ENCODE data around the gene RETN. TPM values are rescaled to one million over a fixed set of nuclear protein-coding genes. Genes with fewer than 3 reads are reported as not detected.

The RETN gene
- total RNA-seq, 1 experiment from 2014 or later = not detected

- CTCF ChIA-PET = no interaction called here
- Histone ChIP-seq H3K27ac (ENCODE audit: low read depth, low read length, poor library complexity, severe bottlenecking) (peak overlapping the region; percentile 67), H3K4me3 (ENCODE audit: low read depth, low read length, poor library complexity, severe bottlenecking) (peak overlapping the region; percentile 79)
Measured at GRCh38 chr19:7637374-7638256, 31.2 kb upstream of the RETN start.

GRCh38 chr19:7638802-7639465 lies 29.9 kb upstream of the RETN start:
- CTCF ChIA-PET = no interaction called here
- no peak for DNase-seq (ENCODE audit: low spot score)
- BruUV-seq (replicated peaks) = no TSS peak
- Histone ChIP-seq H3K9me3 (ENCODE audit: low read depth, low read length, poor library complexity, severe bottlenecking) (no peaks in the 10 kb centered on the region), H3K4me1 (ENCODE audit: insufficient read depth, low read length, poor library complexity, severe bottlenecking) (peaks cover 9% of the 10 kb centered on the region), H3K36me3 (ENCODE audit: insufficient read depth, low read length, poor library complexity, severe bottlenecking) (no peaks in the 10 kb centered on the region), H3K4me3 (ENCODE audit: low read depth, low read length, poor library complexity, severe bottlenecking) (no peak overlapping the region), H3K27me3 (replicated peaks; ENCODE audit: insufficient read depth, low read depth, low read length, poor library complexity) (no peaks in the 10 kb centered on the region), H3K27ac (ENCODE audit: low read depth, low read length, poor library complexity, severe bottlenecking) (no peak overlapping the region)
- POLR2A ChIA-PET (ENCODE audit: low non-redundant PET) = no interaction called here
- intact Hi-C loops (cut with micrococcal nuclease; ENCODE audit: unreplicated experiment) = no loop called here
- TF ChIP-seq, protein P1, sequence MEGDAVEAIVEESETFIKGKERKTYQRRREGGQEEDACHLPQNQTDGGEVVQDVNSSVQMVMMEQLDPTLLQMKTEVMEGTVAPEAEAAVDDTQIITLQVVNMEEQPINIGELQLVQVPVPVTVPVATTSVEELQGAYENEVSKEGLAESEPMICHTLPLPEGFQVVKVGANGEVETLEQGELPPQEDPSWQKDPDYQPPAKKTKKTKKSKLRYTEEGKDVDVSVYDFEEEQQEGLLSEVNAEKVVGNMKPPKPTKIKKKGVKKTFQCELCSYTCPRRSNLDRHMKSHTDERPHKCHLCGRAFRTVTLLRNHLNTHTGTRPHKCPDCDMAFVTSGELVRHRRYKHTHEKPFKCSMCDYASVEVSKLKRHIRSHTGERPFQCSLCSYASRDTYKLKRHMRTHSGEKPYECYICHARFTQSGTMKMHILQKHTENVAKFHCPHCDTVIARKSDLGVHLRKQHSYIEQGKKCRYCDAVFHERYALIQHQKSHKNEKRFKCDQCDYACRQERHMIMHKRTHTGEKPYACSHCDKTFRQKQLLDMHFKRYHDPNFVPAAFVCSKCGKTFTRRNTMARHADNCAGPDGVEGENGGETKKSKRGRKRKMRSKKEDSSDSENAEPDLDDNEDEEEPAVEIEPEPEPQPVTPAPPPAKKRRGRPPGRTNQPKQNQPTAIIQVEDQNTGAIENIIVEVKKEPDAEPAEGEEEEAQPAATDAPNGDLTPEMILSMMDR (conservative IDR thresholded peaks at IDR 0.05; ENCODE audit: low read depth, low read length) = no peak
- no peak for TF ChIP-seq EZH2 (IDR thresholded peaks at IDR 0.05; ENCODE audit: borderline replicate concordance, low read depth, low read length, poor library complexity, severe bottlenecking)

More at GRCh38 chr19:7637374-7638256, 31.2 kb upstream of the RETN start:
- POLR2A ChIA-PET (ENCODE audit: low non-redundant PET) = no interaction called here
- DNase-seq (ENCODE audit: low spot score) = no peak
- BruUV-seq (replicated peaks) = no TSS peak
- intact Hi-C loops (cut with micrococcal nuclease; ENCODE audit: unreplicated experiment) = no loop called here
- TF ChIP-seq, protein P1 (conservative IDR thresholded peaks at IDR 0.05; ENCODE audit: low read depth, low read length) = no peak
- TF ChIP-seq EZH2 (IDR thresholded peaks at IDR 0.05; ENCODE audit: borderline replicate concordance, low read depth, low read length, poor library complexity, severe bottlenecking) = no peak
- Histone ChIP-seq H3K4me1 (ENCODE audit: insufficient read depth, low read length, poor library complexity, severe bottlenecking) (peaks cover 9% of the 10 kb centered on the region), H3K27me3 (replicated peaks; ENCODE audit: insufficient read depth, low read depth, low read length, poor library complexity) (no peaks in the 10 kb centered on the region), H3K36me3 (ENCODE audit: insufficient read depth, low read length, poor library complexity, severe bottlenecking) (no peaks in the 10 kb centered on the region), H3K9me3 (ENCODE audit: low read depth, low read length, poor library complexity, severe bottlenecking) (no peaks in the 10 kb centered on the region)

- Histone ChIP-seq H3K9me3 (ENCODE audit: low read depth, low read length, poor library complexity, severe bottlenecking) (no peaks in the 10 kb centered on the region), H3K27ac (ENCODE audit: low read depth, low read length, poor library complexity, severe bottlenecking) (no peak overlapping the region), H3K4me1 (ENCODE audit: insufficient read depth, low read length, poor library complexity, severe bottlenecking) (peaks cover 9% of the 10 kb centered on the region), H3K36me3 (ENCODE audit: insufficient read depth, low read length, poor library complexity, severe bottlenecking) (no peaks in the 10 kb centered on the region), H3K4me3 (ENCODE audit: low read depth, low read length, poor library complexity, severe bottlenecking) (no peak overlapping the region), H3K27me3 (replicated peaks; ENCODE audit: insufficient read depth, low read depth, low read length, poor library complexity) (no peaks in the 10 kb centered on the region)
- ChIA-PET POLR2A (ENCODE audit: low non-redundant PET) (no interaction called here), CTCF (no interaction called here)
- intact Hi-C loops (cut with micrococcal nuclease; ENCODE audit: unreplicated experiment) = no loop called here
- BruUV-seq (replicated peaks) = no TSS peak
- DNase-seq (ENCODE audit: low spot score) = no peak
- TF ChIP-seq EZH2 (IDR thresholded peaks at IDR 0.05; ENCODE audit: borderline replicate concordance, low read depth, low read length, poor library complexity, severe bottlenecking) = no peak
- TF ChIP-seq, protein P1 (conservative IDR thresholded peaks at IDR 0.05; ENCODE audit: low read depth, low read length) = no peak
Measured at GRCh38 chr19:7639863-7640348, 28.9 kb upstream of the RETN start.

Measured in A673 (cell line).